22Rv1 (cell line): ENCODE data around the gene VAMP1.
"Not testable (repeated sequence)": the region's sequence is repeated elsewhere in the genome, so short reads cannot be mapped to it uniquely, and the experiment has no call there.

Experiments
- H3K27ac ChIP-seq: fragments of 450-650 bp; 2 replicates; pipeline ENCODE4 v1.5.1; 2017
- CTCF ChIP-seq: fragments of 450-650 bp; IDR thresholded peaks from 2 replicates; pipeline ENCODE4 v1.5.1; 2017; ENCODE audit warnings: mild to moderate bottlenecking
- ZFX ChIP-seq: fragments of 450-650 bp; IDR thresholded peaks from 2 replicates; pipeline ENCODE4 v1.6.1; 2017; ENCODE audit warnings: antibody characterized with exemption, borderline replicate concordance

VAMP1 gene

GRCh38 chr12:6476489-6476888, 6.0 kb upstream of the VAMP1 start:
- H3K27ac ChIP-seq, result no peak overlapping the region

GRCh38 chr12:6475233-6475975, 4.9 kb upstream of the VAMP1 start:
- not testable (repeated sequence) for H3K27ac ChIP-seq

More at GRCh38 chr12:6476489-6476888, 6.0 kb upstream of the VAMP1 start:
- TF ChIP-seq ZFX (no peak), CTCF (no peak)

- no peak overlapping the region for H3K27ac ChIP-seq
- TF ChIP-seq CTCF, result no peak
- no peak for TF ChIP-seq ZFX
These were observed 2.0 kb upstream of the VAMP1 start for GRCh38 chr12:6472491-6472890.

GRCh38 chr12:6471989-6472360, 1.5 kb upstream of the VAMP1 start:
- H3K27ac ChIP-seq, result peak overlapping the region; percentile 89; the same call in 1 of the 2 replicates
- TF ChIP-seq CTCF, result no peak
- TF ChIP-seq ZFX, result no peak

GRCh38 chr12:6469609-6470374, 685 bp downstream of the VAMP1 start:
- TF ChIP-seq ZFX, result no peak
- no peak for TF ChIP-seq CTCF
- H3K27ac ChIP-seq, result peak overlapping the region; percentile 89

- no peak overlapping the region for H3K27ac ChIP-seq
- TF ChIP-seq CTCF, result no peak
- no peak for TF ChIP-seq ZFX
These were observed 1.4 kb downstream of the VAMP1 start for GRCh38 chr12:6469092-6469491.

GRCh38 chr12:6468283-6468575, 2.2 kb downstream of the VAMP1 start:
- no peak overlapping the region for H3K27ac ChIP-seq
- TF ChIP-seq ZFX (no peak), CTCF (no peak)

- not testable (repeated sequence) for H3K27ac ChIP-seq
These were observed 2.8 kb downstream of the VAMP1 start for GRCh38 chr12:6467571-6468282.

GRCh38 chr12:6466751-6467150, 3.7 kb downstream of the VAMP1 start:
- H3K27ac ChIP-seq, result not testable (repeated sequence)
